PC-9 (cell line): ENCODE results near the gene SRRM5. TPM values are rescaled to one million over a fixed set of nuclear protein-coding genes. Genes with fewer than 3 reads are reported as not detected.
A peak's percentile ranks its signal among the peaks of the same experiment; 100 is the strongest.

ENCODE experiments used
- BruUV-seq: library from RNA; stranded (reverse); fragments of 400-500 nt; replicated peaks from 2 replicates; lab custom pipeline; 2021; lab: Mats Ljungman, UMichigan
- CTCF ChIA-PET: fragments of 300-600 bp; sonication (Branson Sonifier 250); formaldehyde crosslinking; loops from one replicate; lab custom pipeline; 2022; ENCODE audit warnings: antibody characterized with exemption; lab: Charles Lee
- POLR2A ChIA-PET: fragments of 300-600 bp; sonication (Branson Sonifier 250); formaldehyde crosslinking; loops from one replicate; lab custom pipeline; 2022; ENCODE audit warnings: antibody characterized with exemption; ENCODE audit not compliant: unreplicated experiment; lab: Charles Lee
- DNase-seq, 2 experiments: peaks; one replicate each; pipeline versions ENCODE4 v3.0.0 to v3.0.0-alpha.2; 2015 to 2022; ENCODE audit warnings: mixed read lengths in 1 of 2
- H2AFZ ChIP-seq: fragments of 200-600 bp; sonication (generic); 2 replicates; pipeline ENCODE4 v1.8.1; 2017; ENCODE audit warnings: antibody characterized with exemption
- H3F3A ChIP-seq: fragments of 200-600 bp; sonication (generic); 2 replicates; pipeline ENCODE4 v1.8.1; 2017; ENCODE audit warnings: antibody characterized with exemption, mild to moderate bottlenecking, low read depth; ENCODE audit not compliant: insufficient read depth
- H3K27ac ChIP-seq: fragments of 200-600 bp; sonication (generic); 2 replicates; pipeline ENCODE4 v1.6.1; 2016; ENCODE audit warnings: mixed run types
- H3K27me3 ChIP-seq: fragments of 200-600 bp; sonication (generic); 2 replicates; pipeline ENCODE4 v1.6.1; 2016; ENCODE audit warnings: low read depth, mixed run types; ENCODE audit not compliant: insufficient read depth
- H3K36me3 ChIP-seq: fragments of 200-600 bp; sonication (generic); 2 replicates; pipeline ENCODE4 v1.6.1; 2016; ENCODE audit warnings: low read depth, mixed run types
- H3K4me1 ChIP-seq: fragments of 200-600 bp; sonication (generic); replicated peaks from 2 replicates; pipeline ENCODE4 v1.6.1; 2016; ENCODE audit warnings: mixed run types; ENCODE audit not compliant: insufficient read depth
- H3K4me2 ChIP-seq: fragments of 200-600 bp; sonication (generic); 2 replicates; pipeline ENCODE4 v1.6.1; 2017; ENCODE audit warnings: mixed run types
- H3K4me3 ChIP-seq: fragments of 200-600 bp; sonication (generic); 2 replicates; pipeline ENCODE4 v1.6.1; 2016; ENCODE audit warnings: mixed run types
- H3K79me2 ChIP-seq: fragments of 200-600 bp; sonication (generic); 2 replicates; pipeline ENCODE4 v1.6.1; 2017; ENCODE audit warnings: low read depth, mixed run types
- H3K9me2 ChIP-seq: fragments of 200-600 bp; sonication (generic); 2 replicates; pipeline ENCODE4 v1.8.1; 2017; ENCODE audit warnings: mild to moderate bottlenecking; ENCODE audit not compliant: insufficient read depth
- H3K9me3 ChIP-seq: fragments of 200-600 bp; sonication (generic); 2 replicates; pipeline ENCODE4 v1.8.1; 2016; ENCODE audit warnings: low read depth; ENCODE audit not compliant: insufficient read depth
- H4K20me1 ChIP-seq: fragments of 200-600 bp; sonication (generic); 2 replicates; pipeline ENCODE4 v1.8.1; 2017; ENCODE audit not compliant: insufficient read depth
- CTCF ChIP-seq: fragments of 200-600 bp; sonication (generic); conservative IDR thresholded peaks from 2 replicates; pipeline ENCODE4 v1.6.1; 2017; ENCODE audit warnings: mixed run types, antibody characterized with exemption, mild to moderate bottlenecking, moderate library complexity
- EZH2 ChIP-seq: fragments of 200-600 bp; sonication (generic); IDR thresholded peaks from 2 replicates; pipeline ENCODE4 v1.8.0; 2017; ENCODE audit warnings: antibody characterized with exemption, low read depth
- intact Hi-C: fragments of 100-400 bp; cut with micrococcal nuclease; formaldehyde crosslinking; loops from one replicate; pipeline ENCODE4 v1.10.0; 2022; ENCODE audit not compliant: unreplicated experiment
- total RNA-seq: library from RNA; stranded (reverse); gene quantifications from 2 replicates; pipeline ENCODE4 v1.2.3, GENCODE V29; 2021

SRRM5 gene
- total RNA-seq, 1 experiment from 2014 or later: 0.37 TPM

GRCh38 chr19:43651758-43652545, 40.1 kb downstream of the SRRM5 start:
- H3K9me3 ChIP-seq: no peaks in the 10 kb centered on the region
- BruUV-seq: no TSS peak
- H3K79me2 ChIP-seq: no peaks in the 10 kb centered on the region
- ChIA-PET CTCF (interaction anchor here (0.6 to 1.7 kb wide), 5 partner anchors 16 to 116 kb away, joined by 3 to 6 read pairs (median 4); no protein-coding TSS in a partner anchor), POLR2A (no interaction called here)
- H3K9me2 ChIP-seq: no peaks in the 10 kb centered on the region
- no peak overlapping the region for H3K4me3 ChIP-seq
- intact Hi-C loops: loop anchor here (1.0 to 10.0 kb wide), 2 partner anchors 56 to 217 kb away; partner anchors contain the start of genes IRGQ and ZNF576
- H3K27me3 ChIP-seq: no peaks in the 10 kb centered on the region
- H3F3A ChIP-seq: peaks cover 50% of the 10 kb centered on the region
- TF ChIP-seq CTCF (peak; percentile 81), EZH2 (no peak)
- peak; percentile 49 to 61 for DNase-seq
- H3K36me3 ChIP-seq: peaks cover 22% of the 10 kb centered on the region
- peaks cover 6% of the 10 kb centered on the region; the same call in 1 of the 2 replicates for H4K20me1 ChIP-seq
- no peaks in the 10 kb centered on the region for H3K4me1 ChIP-seq
- no peak overlapping the region for H3K4me2 ChIP-seq
- no peak overlapping the region for H3K27ac ChIP-seq
- H2AFZ ChIP-seq: no peak overlapping the region

DNA sequence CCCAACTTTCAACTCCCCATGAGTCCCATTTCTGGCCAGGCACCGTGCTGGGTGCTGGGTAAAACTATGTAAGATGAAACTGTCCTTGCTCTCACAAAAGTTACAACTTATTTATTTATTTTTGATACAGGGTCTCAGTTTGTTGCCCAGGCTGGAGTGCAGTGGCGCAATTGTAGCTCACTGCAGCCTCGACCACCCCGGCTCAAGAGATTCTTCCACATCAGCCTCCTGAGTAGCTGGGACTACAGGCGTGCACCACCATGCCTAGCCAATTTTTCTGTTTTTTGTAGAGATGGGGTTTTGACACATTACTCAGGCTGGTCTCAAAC, 40.6 kb downstream of the SRRM5 start:
- Histone ChIP-seq H3K79me2 (no peaks in the 10 kb centered on the region), H2AFZ (no peak overlapping the region), H3F3A (peaks cover 50% of the 10 kb centered on the region), H3K36me3 (peaks cover 23% of the 10 kb centered on the region), H3K9me3 (no peaks in the 10 kb centered on the region), H3K4me2 (no peak overlapping the region), H3K27me3 (no peaks in the 10 kb centered on the region), H3K4me3 (no peak overlapping the region), H3K9me2 (no peaks in the 10 kb centered on the region), H3K27ac (no peak overlapping the region), H4K20me1 (peaks cover 8% of the 10 kb centered on the region), H3K4me1 (no peaks in the 10 kb centered on the region)
- DNase-seq: no peak
- ChIA-PET CTCF (interaction anchor here (1.1 to 1.7 kb wide), 3 partner anchors 16 to 96 kb away, joined by 3 to 4 read pairs (median 4); no protein-coding TSS in a partner anchor), POLR2A (no interaction called here)
- BruUV-seq: no TSS peak
- intact Hi-C loops: loop anchor here (1.0 to 10.0 kb wide), 2 partner anchors 56 to 218 kb away; partner anchors contain the start of genes IRGQ and ZNF576
- peak; percentile 25; the same call in 1 of the 2 replicates for TF ChIP-seq CTCF
- no peak for TF ChIP-seq EZH2

- intact Hi-C loops: loop anchor here (10.0 kb wide), 1 partner anchor 222 kb away; no protein-coding TSS in a partner anchor
- CTCF ChIA-PET: no interaction called here
- no peak overlapping the region for H3K27ac ChIP-seq
These were observed 44.5 kb downstream of the SRRM5 start for GRCh38 chr19:43656436-43656835.

More at GRCh38 chr19:43656436-43656835, 44.5 kb downstream of the SRRM5 start:
- Histone ChIP-seq H3K27me3 (no peaks in the 10 kb centered on the region), H3K4me1 (no peaks in the 10 kb centered on the region), H3K79me2 (no peaks in the 10 kb centered on the region; the same call in 1 of the 2 replicates), H3K4me2 (no peak overlapping the region), H3F3A (peaks cover 46% of the 10 kb centered on the region), H3K9me3 (no peaks in the 10 kb centered on the region), H2AFZ (no peak overlapping the region), H3K9me2 (no peaks in the 10 kb centered on the region), H4K20me1 (peaks cover 7% of the 10 kb centered on the region), H3K4me3 (no peak overlapping the region), H3K36me3 (peaks cover 38% of the 10 kb centered on the region)
- POLR2A ChIA-PET: interaction anchor here (0.6 kb wide), 1 partner anchor 12 kb away, joined by 3 read pairs; no protein-coding TSS in a partner anchor
- DNase-seq: no peak
- TF ChIP-seq EZH2 (no peak), CTCF (no peak)
- BruUV-seq: no TSS peak
